SJSA1 (cell line): ENCODE data around the gene LMX1B. TPM values are rescaled to one million over a fixed set of nuclear protein-coding genes. Genes with fewer than 3 reads are reported as not detected.
"Not testable (repeated sequence)": the region's sequence is repeated elsewhere in the genome, so short reads cannot be mapped to it uniquely, and the experiment has no call there.

Source experiments
- DNase-seq, 2 experiments: peaks; one replicate each; pipeline ENCODE4 v3.0.0-alpha.2; 2015 to 2020; ENCODE audit warnings: low spot score in 2 of 2, low read depth in 1 of 2
- H3K27ac ChIP-seq: fragments of 250-450 bp; sonication (Bioruptor Pico); 2 replicates; pipeline ENCODE4 v1.5.1; 2020; ENCODE audit warnings: mild to moderate bottlenecking, moderate library complexity
- H3K27me3 ChIP-seq: fragments of 250-450 bp; sonication (Bioruptor Pico); replicated peaks from 2 replicates; pipeline ENCODE4 v1.5.1; 2020; ENCODE audit warnings: mild to moderate bottlenecking, moderate library complexity
- H3K36me3 ChIP-seq: fragments of 250-450 bp; sonication (Bioruptor Pico); 2 replicates; pipeline ENCODE4 v1.5.1; 2020; ENCODE audit warnings: mild to moderate bottlenecking
- H3K4me1 ChIP-seq: fragments of 250-450 bp; sonication (Bioruptor Pico); replicated peaks from 2 replicates; pipeline ENCODE4 v1.6.1; 2021; ENCODE audit warnings: mild to moderate bottlenecking
- H3K4me3 ChIP-seq: fragments of 250-450 bp; sonication (Bioruptor Pico); 2 replicates; pipeline ENCODE4 v1.5.1; 2020; ENCODE audit warnings: mild to moderate bottlenecking
- H3K9me3 ChIP-seq: fragments of 250-450 bp; sonication (Bioruptor Pico); replicated peaks from 2 replicates; pipeline ENCODE4 v1.5.1; 2020; ENCODE audit warnings: mild to moderate bottlenecking
- total RNA-seq: library from RNA; depleted of rRNA; stranded (reverse); fragments of >200 nt; shearing (Covaris generic); gene quantifications from 2 replicates; pipeline ENCODE4 v1.2.3, GENCODE V29; 2014

The LMX1B gene
- total RNA-seq, 1 experiment from 2014 or later, result not detected

- no peaks in the 10 kb centered on the region for H3K36me3 ChIP-seq
- no peak overlapping the region for H3K4me3 ChIP-seq
- H3K27me3 ChIP-seq, result peaks cover 17% of the 10 kb centered on the region
- H3K9me3 ChIP-seq, result no peaks in the 10 kb centered on the region
- DNase-seq, result peak; percentile 34 to 66
- 0 out of 2 replicates have a peak, but pooled peaks cover 5% of the 10 kb centered on the region for H3K4me1 ChIP-seq
- H3K27ac ChIP-seq, result no peak overlapping the region
Observed at GRCh38 chr9:126704892-126705766, 91.4 kb downstream of the LMX1B start.

- H3K4me3 ChIP-seq, result no peak overlapping the region
- no peaks in the 10 kb centered on the region for H3K36me3 ChIP-seq
- H3K9me3 ChIP-seq, result no peaks in the 10 kb centered on the region
- H3K27ac ChIP-seq, result no peak overlapping the region
- peak; percentile 19 to 50 for DNase-seq
- H3K4me1 ChIP-seq, result 0 out of 2 replicates have a peak, but pooled peaks cover 5% of the 10 kb centered on the region
- H3K27me3 ChIP-seq, result peaks cover 25% of the 10 kb centered on the region
Observed at GRCh38 chr9:126705767-126706697, 92.3 kb downstream of the LMX1B start.

- Histone ChIP-seq H3K4me3 (no peak overlapping the region), H3K4me1 (0 out of 2 replicates have a peak, but pooled peaks cover 5% of the 10 kb centered on the region), H3K36me3 (no peaks in the 10 kb centered on the region), H3K27ac (no peak overlapping the region), H3K27me3 (peaks cover 25% of the 10 kb centered on the region), H3K9me3 (no peaks in the 10 kb centered on the region)
- no peak for DNase-seq
Observed at GRCh38 chr9:126706698-126707053, 92.9 kb downstream of the LMX1B start.

- Histone ChIP-seq H3K27ac (no peak overlapping the region), H3K4me3 (no peak overlapping the region), H3K9me3 (no peaks in the 10 kb centered on the region), H3K36me3 (no peaks in the 10 kb centered on the region), H3K27me3 (peaks cover 25% of the 10 kb centered on the region), H3K4me1 (0 out of 2 replicates have a peak, but pooled peaks cover 5% of the 10 kb centered on the region)
- peak in 1 of 2 experiments; percentile 3 for DNase-seq
Observed at GRCh38 chr9:126707083-126707482, 93.4 kb downstream of the LMX1B start.

- peaks cover 26% of the 10 kb centered on the region for H3K27me3 ChIP-seq
- H3K4me1 ChIP-seq, result not testable (repeated sequence)
Observed at GRCh38 chr9:126707712-126708111, 94.0 kb downstream of the LMX1B start.

GRCh38 chr9:126708178-126708577 is 94.5 kb downstream of the LMX1B start:
- Histone ChIP-seq H3K36me3 (no peaks in the 10 kb centered on the region), H3K9me3 (no peaks in the 10 kb centered on the region), H3K27ac (no peak overlapping the region), H3K4me1 (0 out of 2 replicates have a peak, but pooled peaks cover 5% of the 10 kb centered on the region), H3K4me3 (no peak overlapping the region), H3K27me3 (peaks cover 27% of the 10 kb centered on the region)
- no peak for DNase-seq

More at GRCh38 chr9:126707712-126708111, 94.0 kb downstream of the LMX1B start:
- not testable (repeated sequence) for H3K4me3 ChIP-seq, H3K27ac ChIP-seq, H3K9me3 ChIP-seq, H3K36me3 ChIP-seq, DNase-seq

- peaks cover 27% of the 10 kb centered on the region for H3K27me3 ChIP-seq
- DNase-seq, result no peak
- H3K9me3 ChIP-seq, result no peaks in the 10 kb centered on the region
- H3K36me3 ChIP-seq, result no peaks in the 10 kb centered on the region
- no peak overlapping the region for H3K27ac ChIP-seq
- H3K4me1 ChIP-seq, result 0 out of 2 replicates have a peak, but pooled peaks cover 5% of the 10 kb centered on the region
- H3K4me3 ChIP-seq, result no peak overlapping the region
Observed at GRCh38 chr9:126709241-126709640, 95.5 kb downstream of the LMX1B start.

- Histone ChIP-seq H3K4me3 (no peak overlapping the region), H3K27me3 (peaks cover 23% of the 10 kb centered on the region), H3K4me1 (no peaks in the 10 kb centered on the region), H3K9me3 (no peaks in the 10 kb centered on the region), H3K36me3 (no peaks in the 10 kb centered on the region), H3K27ac (no peak overlapping the region)
- DNase-seq, result no peak
Observed at GRCh38 chr9:126715382-126715781, 101.7 kb downstream of the LMX1B start.

- H3K27ac ChIP-seq, H3K36me3 ChIP-seq, H3K4me1 ChIP-seq, DNase-seq, H3K4me3 ChIP-seq, H3K9me3 ChIP-seq: not testable (repeated sequence)
- H3K27me3 ChIP-seq, result peaks cover 26% of the 10 kb centered on the region
Observed at GRCh38 chr9:126717441-126717840, 103.7 kb downstream of the LMX1B start.

- peak; percentile 19 to 53 for DNase-seq
- Histone ChIP-seq H3K4me1 (no peaks in the 10 kb centered on the region; the same call in 1 of the 2 replicates), H3K4me3 (no peak overlapping the region), H3K9me3 (no peaks in the 10 kb centered on the region), H3K36me3 (no peaks in the 10 kb centered on the region), H3K27ac (no peak overlapping the region), H3K27me3 (peaks cover 41% of the 10 kb centered on the region)
Observed at GRCh38 chr9:126719618-126720031, 105.9 kb downstream of the LMX1B start.

GRCh38 chr9:126720036-126720435 is 106.3 kb downstream of the LMX1B start:
- DNase-seq, result no peak
- H3K36me3 ChIP-seq, result no peaks in the 10 kb centered on the region
- no peak overlapping the region for H3K4me3 ChIP-seq
- peaks cover 41% of the 10 kb centered on the region for H3K27me3 ChIP-seq
- no peaks in the 10 kb centered on the region; the same call in 1 of the 2 replicates for H3K4me1 ChIP-seq
- H3K27ac ChIP-seq, result no peak overlapping the region
- no peaks in the 10 kb centered on the region for H3K9me3 ChIP-seq

GRCh38 chr9:126720661-126721563 is 107.2 kb downstream of the LMX1B start:
- H3K27me3 ChIP-seq, result peaks cover 39% of the 10 kb centered on the region
- no peak for DNase-seq
- H3K4me1 ChIP-seq, result no peaks in the 10 kb centered on the region; the same call in 1 of the 2 replicates
- H3K9me3 ChIP-seq, result no peaks in the 10 kb centered on the region
- H3K27ac ChIP-seq, result no peak overlapping the region
- no peaks in the 10 kb centered on the region for H3K36me3 ChIP-seq
- H3K4me3 ChIP-seq, result no peak overlapping the region

GRCh38 chr9:126721564-126721981 is 107.8 kb downstream of the LMX1B start:
- Histone ChIP-seq H3K27ac (no peak overlapping the region), H3K9me3 (no peaks in the 10 kb centered on the region), H3K36me3 (no peaks in the 10 kb centered on the region), H3K4me1 (no peaks in the 10 kb centered on the region; the same call in 1 of the 2 replicates), H3K4me3 (no peak overlapping the region), H3K27me3 (peaks cover 39% of the 10 kb centered on the region)
- DNase-seq, result no peak
